ENCODE data around the gene ZC3H12D.

ZC3H12D gene

DNA sequence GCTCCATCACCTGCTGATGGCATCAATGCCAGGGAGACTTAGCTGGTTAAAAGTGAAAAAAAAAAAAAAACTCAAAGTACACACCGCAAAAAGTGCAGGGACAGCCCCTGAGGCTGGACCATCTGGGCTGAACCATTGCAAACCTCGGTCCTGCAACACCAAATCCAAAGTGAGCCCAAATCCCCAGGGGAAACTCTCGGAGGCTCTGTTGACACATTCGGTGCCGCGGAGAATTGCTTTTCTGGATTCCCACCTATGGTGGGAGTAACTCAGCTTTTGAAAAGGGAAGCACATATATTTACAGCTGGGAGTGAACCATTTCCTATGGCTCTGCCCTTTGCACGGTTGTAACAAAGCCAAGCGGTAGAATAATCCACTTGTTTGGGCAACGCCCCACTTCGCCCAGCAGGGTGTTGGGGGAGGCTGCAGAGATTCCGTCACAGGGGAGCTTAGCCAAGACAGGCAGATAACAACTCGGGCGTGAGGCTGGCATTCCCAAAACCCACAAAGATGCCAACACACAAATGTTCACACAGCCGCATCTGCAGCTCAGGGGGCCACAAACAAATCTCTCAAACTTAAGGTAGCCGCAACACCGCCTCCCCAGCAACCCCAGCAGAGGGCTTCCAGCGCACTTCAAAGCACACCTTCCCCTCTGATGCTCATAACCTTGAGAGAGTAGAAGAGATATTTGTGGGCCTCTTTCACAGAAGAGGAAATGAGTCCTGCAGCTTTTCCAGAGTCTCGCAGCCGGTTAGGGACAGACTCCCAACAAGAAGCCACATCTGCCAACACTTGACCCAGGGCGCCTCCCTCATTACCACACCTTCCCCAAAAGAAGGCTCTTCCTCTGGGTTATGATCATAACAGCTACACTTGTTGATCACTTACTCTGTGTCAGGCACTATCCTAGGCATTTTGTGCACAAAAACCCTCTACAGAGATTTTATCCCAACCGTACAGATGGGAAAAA is 11.4 kb downstream of the ZC3H12D start:
- Histone ChIP-seq H3K9me2 (replicated peaks; ENCODE audit: insufficient read depth, low read length) (no peaks in the 10 kb centered on the region), H3F3A (ENCODE audit: insufficient read depth, low read length) (peaks cover 5% of the 10 kb centered on the region), H3K4me3 (ENCODE audit: low read length) (no peak overlapping the region), H3K4me2 (ENCODE audit: low read depth, low read length) (no peak overlapping the region), H2AFZ (ENCODE audit: low read length) (no peak overlapping the region), H3K27me3 (replicated peaks; ENCODE audit: insufficient read depth, low read length) (peaks cover 8% of the 10 kb centered on the region; the same call in 1 of the 2 replicates), H3K27ac (ENCODE audit: low read length) (no peak overlapping the region), H3K79me2 (ENCODE audit: low read length) (no peaks in the 10 kb centered on the region), H3K9me3 (replicated peaks; ENCODE audit: insufficient read depth, low read length) (no peaks in the 10 kb centered on the region), H4K20me1 (ENCODE audit: insufficient read depth, low read length) (no peaks in the 10 kb centered on the region), H3K4me1 (ENCODE audit: low read length) (peaks cover 10% of the 10 kb centered on the region; the same call in 1 of the 2 replicates), H3K9ac (ENCODE audit: low read length) (no peak overlapping the region), H3K36me3 (replicated peaks; ENCODE audit: insufficient read depth, low read length) (no peaks in the 10 kb centered on the region)
- DNase-seq, result no peak
- TF ChIP-seq EZH2 (optimal IDR thresholded peaks at IDR 0.05; ENCODE audit: low read depth, low read length), result no peak
- no peak for TF ChIP-seq EZH2phosphoT487 (IDR thresholded peaks at IDR 0.05; ENCODE audit: low read length)
- TF ChIP-seq, protein P1, sequence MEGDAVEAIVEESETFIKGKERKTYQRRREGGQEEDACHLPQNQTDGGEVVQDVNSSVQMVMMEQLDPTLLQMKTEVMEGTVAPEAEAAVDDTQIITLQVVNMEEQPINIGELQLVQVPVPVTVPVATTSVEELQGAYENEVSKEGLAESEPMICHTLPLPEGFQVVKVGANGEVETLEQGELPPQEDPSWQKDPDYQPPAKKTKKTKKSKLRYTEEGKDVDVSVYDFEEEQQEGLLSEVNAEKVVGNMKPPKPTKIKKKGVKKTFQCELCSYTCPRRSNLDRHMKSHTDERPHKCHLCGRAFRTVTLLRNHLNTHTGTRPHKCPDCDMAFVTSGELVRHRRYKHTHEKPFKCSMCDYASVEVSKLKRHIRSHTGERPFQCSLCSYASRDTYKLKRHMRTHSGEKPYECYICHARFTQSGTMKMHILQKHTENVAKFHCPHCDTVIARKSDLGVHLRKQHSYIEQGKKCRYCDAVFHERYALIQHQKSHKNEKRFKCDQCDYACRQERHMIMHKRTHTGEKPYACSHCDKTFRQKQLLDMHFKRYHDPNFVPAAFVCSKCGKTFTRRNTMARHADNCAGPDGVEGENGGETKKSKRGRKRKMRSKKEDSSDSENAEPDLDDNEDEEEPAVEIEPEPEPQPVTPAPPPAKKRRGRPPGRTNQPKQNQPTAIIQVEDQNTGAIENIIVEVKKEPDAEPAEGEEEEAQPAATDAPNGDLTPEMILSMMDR (IDR thresholded peaks at IDR 0.05; ENCODE audit: low read length), result no peak

DNA sequence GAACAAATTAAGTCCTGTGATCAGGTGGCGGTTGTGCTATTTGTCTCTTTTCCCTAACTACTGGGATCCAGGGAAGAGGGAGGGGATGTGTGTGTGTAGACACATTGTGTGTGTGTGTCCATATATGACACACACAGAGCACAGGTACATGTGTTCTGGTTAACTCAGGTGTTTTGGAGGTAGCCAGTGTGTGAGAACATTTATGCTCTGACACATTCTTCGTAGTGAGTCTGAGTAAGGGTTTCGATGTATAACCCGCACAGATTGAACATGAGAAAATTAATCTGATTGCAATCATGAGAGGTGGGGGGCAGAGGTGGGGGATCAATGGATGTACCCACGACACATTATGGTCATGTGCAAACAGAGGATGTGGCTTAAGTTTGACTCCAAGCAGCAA is 12.6 kb downstream of the ZC3H12D start:
- Histone ChIP-seq H3K27me3 (replicated peaks; ENCODE audit: insufficient read depth, low read length) (peaks cover 8% of the 10 kb centered on the region; the same call in 1 of the 2 replicates), H3K4me1 (ENCODE audit: low read length) (peaks cover 11% of the 10 kb centered on the region; the same call in 1 of the 2 replicates), H3K27ac (ENCODE audit: low read length) (no peak overlapping the region), H4K20me1 (ENCODE audit: insufficient read depth, low read length) (no peaks in the 10 kb centered on the region), H3F3A (ENCODE audit: insufficient read depth, low read length) (peaks cover 5% of the 10 kb centered on the region), H3K79me2 (ENCODE audit: low read length) (no peaks in the 10 kb centered on the region), H2AFZ (ENCODE audit: low read length) (no peak overlapping the region), H3K4me3 (ENCODE audit: low read length) (no peak overlapping the region), H3K4me2 (ENCODE audit: low read depth, low read length) (no peak overlapping the region), H3K9me3 (replicated peaks; ENCODE audit: insufficient read depth, low read length) (no peaks in the 10 kb centered on the region), H3K36me3 (replicated peaks; ENCODE audit: insufficient read depth, low read length) (no peaks in the 10 kb centered on the region), H3K9ac (ENCODE audit: low read length) (no peak overlapping the region), H3K9me2 (replicated peaks; ENCODE audit: insufficient read depth, low read length) (no peaks in the 10 kb centered on the region)
- TF ChIP-seq, protein P1 (IDR thresholded peaks at IDR 0.05; ENCODE audit: low read length), result no peak
- TF ChIP-seq EZH2 (optimal IDR thresholded peaks at IDR 0.05; ENCODE audit: low read depth, low read length) (no peak), EZH2phosphoT487 (IDR thresholded peaks at IDR 0.05; ENCODE audit: low read length) (no peak)
- no peak for DNase-seq

DNA sequence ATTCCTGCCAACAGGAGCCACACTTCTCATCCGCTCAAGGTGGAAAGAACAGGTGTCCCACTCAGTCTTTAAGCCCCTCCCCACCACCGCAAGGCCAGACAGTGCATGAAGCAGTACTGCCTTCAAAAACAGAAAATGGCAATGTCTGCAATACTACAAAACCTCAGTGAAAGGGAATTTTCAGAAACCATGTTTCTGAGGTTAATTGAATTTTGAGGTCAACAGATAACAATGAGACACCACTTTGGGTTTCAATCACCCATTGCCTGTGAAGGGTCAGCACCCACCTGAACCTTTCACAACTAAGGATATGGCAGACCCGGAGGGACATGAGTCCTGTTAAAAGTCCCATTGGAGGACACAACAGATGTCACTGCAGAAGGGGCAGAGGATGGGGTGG is 13.0 kb downstream of the ZC3H12D start:
- H3K4me2 ChIP-seq (ENCODE audit: low read depth, low read length), result no peak overlapping the region
- peak; percentile 45 for DNase-seq
- no peak overlapping the region for H3K9ac ChIP-seq (ENCODE audit: low read length)
- H3K9me2 ChIP-seq (replicated peaks; ENCODE audit: insufficient read depth, low read length), result no peaks in the 10 kb centered on the region
- peaks cover 5% of the 10 kb centered on the region for H3F3A ChIP-seq (ENCODE audit: insufficient read depth, low read length)
- peaks cover 8% of the 10 kb centered on the region; the same call in 1 of the 2 replicates for H3K27me3 ChIP-seq (replicated peaks; ENCODE audit: insufficient read depth, low read length)
- H3K4me3 ChIP-seq (ENCODE audit: low read length), result no peak overlapping the region
- H3K79me2 ChIP-seq (ENCODE audit: low read length), result no peaks in the 10 kb centered on the region
- H3K27ac ChIP-seq (ENCODE audit: low read length), result no peak overlapping the region
- H3K9me3 ChIP-seq (replicated peaks; ENCODE audit: insufficient read depth, low read length), result no peaks in the 10 kb centered on the region
- no peak for TF ChIP-seq EZH2phosphoT487 (IDR thresholded peaks at IDR 0.05; ENCODE audit: low read length)
- TF ChIP-seq, protein P1 (IDR thresholded peaks at IDR 0.05; ENCODE audit: low read length), result no peak
- no peak for TF ChIP-seq EZH2 (optimal IDR thresholded peaks at IDR 0.05; ENCODE audit: low read depth, low read length)
- no peak overlapping the region for H2AFZ ChIP-seq (ENCODE audit: low read length)
- no peaks in the 10 kb centered on the region for H4K20me1 ChIP-seq (ENCODE audit: insufficient read depth, low read length)
- no peaks in the 10 kb centered on the region for H3K36me3 ChIP-seq (replicated peaks; ENCODE audit: insufficient read depth, low read length)
- H3K4me1 ChIP-seq (ENCODE audit: low read length), result peaks cover 11% of the 10 kb centered on the region; the same call in 1 of the 2 replicates

Data from MM.1S (cell line).